GM19395 (cell line): ENCODE results near the gene CANT1.
A peak's percentile ranks its signal among the peaks of the same experiment; 100 is the strongest.

ENCODE experiments used
- ATAC-seq: cut with Tn5 transposase; IDR thresholded peaks from one replicate; pipeline ENCODE4 v1.9.1; 2021; ENCODE audit warnings: mild to moderate bottlenecking, moderate library complexity; ENCODE audit not compliant: unreplicated experiment

Gene CANT1

GRCh38 chr17:79009397-79010303, at the start of gene CANT1:
CANT1 (minus strand) TSS chr17:79009764; CDS start chr17:78997622, 12,142 bp downstream.
- peak; percentile 85 for ATAC-seq

GRCh38 chr17:79057737-79058385, 48.3 kb upstream of the CANT1 start:
- ATAC-seq = no peak

- no peak for ATAC-seq
These were observed 45.6 kb upstream of the CANT1 start for GRCh38 chr17:79055197-79055596.

GRCh38 chr17:79054200-79054960, 44.8 kb upstream of the CANT1 start:
- ATAC-seq = no peak

- ATAC-seq = no peak
These were observed 43.8 kb upstream of the CANT1 start for GRCh38 chr17:79053251-79053925.

GRCh38 chr17:79052131-79052530, 42.6 kb upstream of the CANT1 start:
- ATAC-seq = no peak

- no peak for ATAC-seq
These were observed 41.7 kb upstream of the CANT1 start for GRCh38 chr17:79051306-79051705.

- ATAC-seq = no peak
These were observed 41.0 kb upstream of the CANT1 start for GRCh38 chr17:79050551-79050950.

- ATAC-seq = no peak
These were observed 40.3 kb upstream of the CANT1 start for GRCh38 chr17:79049821-79050220.

GRCh38 chr17:79048826-79049755, 39.5 kb upstream of the CANT1 start:
- ATAC-seq = no peak

- no peak for ATAC-seq
These were observed 38.6 kb upstream of the CANT1 start for GRCh38 chr17:79047923-79048825.

- no peak for ATAC-seq
These were observed 37.8 kb upstream of the CANT1 start for GRCh38 chr17:79047291-79047920.

GRCh38 chr17:79046916-79047280, 37.3 kb upstream of the CANT1 start:
- ATAC-seq = no peak

GRCh38 chr17:79046197-79046915, 36.8 kb upstream of the CANT1 start:
- no peak for ATAC-seq

GRCh38 chr17:79045842-79046196, 36.3 kb upstream of the CANT1 start:
- ATAC-seq = no peak

- ATAC-seq = no peak
These were observed 35.6 kb upstream of the CANT1 start for GRCh38 chr17:79045001-79045729.

GRCh38 chr17:79044462-79044861, 34.9 kb upstream of the CANT1 start:
- ATAC-seq = no peak
